Adipocyte (in vitro differentiated cells): ENCODE data around the gene TRIM14.
"Not testable (repeated sequence)": the region's sequence is repeated elsewhere in the genome, so short reads cannot be mapped to it uniquely, and the experiment has no call there.

Experiments used
- DNase-seq: peaks from one replicate; pipeline ENCODE4 v3.0.0-alpha.2; 2015; ENCODE audit warnings: low read depth
- H3K27me3 ChIP-seq: replicated peaks from 2 replicates; pipeline ENCODE4 v1.7.0; 2013; ENCODE audit warnings: mild to moderate bottlenecking, low read length, moderate library complexity; ENCODE audit not compliant: control insufficient read depth, insufficient read depth
- H3K36me3 ChIP-seq: 2 replicates; pipeline ENCODE4 v1.7.0; 2013; ENCODE audit warnings: low read length, mild to moderate bottlenecking, moderate library complexity; ENCODE audit not compliant: control insufficient read depth, insufficient read depth, severe bottlenecking
- H3K4me1 ChIP-seq: 2 replicates; pipeline ENCODE4 v1.7.0; 2013; ENCODE audit warnings: mild to moderate bottlenecking, low read length, moderate library complexity; ENCODE audit not compliant: control insufficient read depth, insufficient read depth
- H3K4me3 ChIP-seq: 2 replicates; pipeline ENCODE4 v1.7.0; 2013; ENCODE audit warnings: mild to moderate bottlenecking, low read length, moderate library complexity
- H3K9ac ChIP-seq: 2 replicates; pipeline ENCODE4 v1.7.0; 2013; ENCODE audit warnings: mild to moderate bottlenecking, low read length, moderate library complexity
- H3K9me3 ChIP-seq: 2 replicates; pipeline ENCODE4 v1.7.0; 2013; ENCODE audit warnings: mild to moderate bottlenecking, low read length, moderate library complexity; ENCODE audit not compliant: control insufficient read depth

TRIM14 gene

DNA sequence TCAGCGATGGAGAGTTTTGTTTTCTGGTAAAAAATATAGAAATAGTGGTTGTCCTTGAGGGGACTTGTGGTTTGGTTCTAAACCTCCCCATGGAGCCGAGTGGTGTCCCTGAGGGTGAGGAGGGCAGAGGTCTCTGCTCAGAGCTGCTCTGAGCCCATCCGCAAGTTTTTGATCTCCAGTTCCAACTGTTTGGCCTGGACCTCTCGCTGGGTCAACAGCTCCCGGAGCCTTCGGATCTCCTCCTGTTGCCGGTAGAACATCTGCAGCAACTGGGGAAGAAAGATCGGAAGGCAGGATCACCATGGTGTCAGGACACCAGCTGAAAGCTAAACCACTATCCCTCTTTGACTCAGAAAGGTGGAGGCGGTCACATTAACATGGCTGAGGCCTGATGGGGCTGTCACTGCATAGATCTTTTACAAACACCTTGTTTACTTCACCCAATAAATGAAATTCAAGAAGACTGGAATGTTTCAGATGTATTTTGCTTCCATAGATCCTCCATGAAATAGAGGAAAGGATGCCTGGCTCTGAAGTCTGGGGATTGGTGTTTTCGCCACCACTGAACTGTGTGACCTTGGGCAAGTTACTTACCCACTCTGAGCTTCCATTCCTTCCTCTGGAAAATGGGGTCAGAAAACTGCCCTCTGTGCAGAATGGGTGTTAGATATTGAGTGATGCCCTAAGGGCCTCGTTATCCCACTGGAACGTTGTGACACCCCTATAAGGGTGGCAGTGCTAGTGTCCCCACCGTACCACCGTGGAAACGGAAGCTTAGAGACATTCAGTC, 5.8 kb upstream of the TRIM14 start:
- peaks cover 14% of the 10 kb centered on the region for H3K27me3 ChIP-seq
- H3K9ac ChIP-seq: no peak overlapping the region
- no peaks in the 10 kb centered on the region for H3K9me3 ChIP-seq
- no peaks in the 10 kb centered on the region for H3K4me1 ChIP-seq
- no peak overlapping the region for H3K4me3 ChIP-seq
- no peak for DNase-seq
- no peaks in the 10 kb centered on the region for H3K36me3 ChIP-seq

DNA sequence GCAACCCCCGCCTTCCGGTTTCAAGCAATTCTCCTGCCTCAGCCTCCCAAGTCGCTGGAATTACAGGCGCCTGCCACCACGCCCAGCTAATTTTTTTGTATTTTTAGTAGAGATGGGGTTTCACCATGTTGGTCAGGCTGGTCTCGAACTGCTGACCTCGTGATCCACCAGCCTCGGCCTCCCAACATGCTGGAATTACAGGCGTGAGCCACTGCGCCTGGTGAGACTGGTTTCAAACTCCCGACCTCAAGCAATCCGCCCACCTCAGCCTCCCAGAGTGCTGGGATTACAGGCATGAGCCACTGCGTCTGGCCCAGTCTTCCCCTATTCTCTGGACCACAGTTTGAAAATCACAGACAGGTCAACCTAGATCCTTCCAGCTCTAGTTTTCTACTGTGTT, 5.1 kb upstream of the TRIM14 start:
- H3K36me3 ChIP-seq, H3K9ac ChIP-seq, H3K4me3 ChIP-seq, H3K27me3 ChIP-seq, H3K4me1 ChIP-seq, H3K9me3 ChIP-seq, DNase-seq: not testable (repeated sequence)

DNA sequence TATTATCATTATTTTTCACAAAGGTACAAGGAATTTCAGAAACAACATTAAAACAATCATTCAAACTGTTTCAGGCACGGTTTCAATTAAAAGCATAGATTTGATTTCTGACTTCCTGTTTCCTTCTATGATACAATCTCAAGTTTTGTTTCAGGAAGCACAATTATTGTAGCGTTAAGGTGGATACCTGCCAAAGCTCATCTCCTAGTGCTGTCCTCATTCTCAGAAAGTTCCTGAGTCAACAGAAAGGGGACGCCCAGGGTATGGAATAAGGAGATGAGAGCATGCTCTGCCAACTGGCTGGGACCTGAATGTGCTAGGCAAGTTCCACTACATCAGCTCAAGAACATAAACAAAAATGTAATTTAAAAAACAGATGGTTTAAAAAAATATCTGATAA, 2.0 kb upstream of the TRIM14 start:
- no peak for DNase-seq
- Histone ChIP-seq H3K27me3 (peaks cover 9% of the 10 kb centered on the region), H3K4me3 (no peak overlapping the region), H3K36me3 (no peaks in the 10 kb centered on the region), H3K4me1 (no peaks in the 10 kb centered on the region), H3K9me3 (no peaks in the 10 kb centered on the region), H3K9ac (no peak overlapping the region)

DNA sequence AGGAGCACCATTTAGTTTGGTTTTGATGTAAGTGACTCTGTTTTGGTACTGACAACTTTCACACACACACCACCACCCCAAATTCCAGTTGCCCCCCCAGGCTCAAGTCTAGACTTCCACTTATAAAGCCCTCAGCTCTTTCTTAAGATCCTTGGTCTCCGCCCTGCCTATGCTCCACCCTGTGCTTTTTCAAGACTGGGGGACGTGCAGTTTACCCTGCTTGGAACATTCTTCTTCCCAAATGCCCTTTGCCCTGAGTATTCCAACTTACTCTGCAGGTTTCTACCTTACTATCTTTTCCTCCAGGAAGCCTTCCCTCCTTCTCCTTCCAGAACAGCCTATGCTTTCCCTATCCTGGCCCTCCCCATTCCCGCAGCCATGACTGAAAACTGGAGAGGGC, 1.5 kb upstream of the TRIM14 start:
- Histone ChIP-seq H3K9ac (no peak overlapping the region), H3K9me3 (no peaks in the 10 kb centered on the region), H3K27me3 (peaks cover 9% of the 10 kb centered on the region), H3K36me3 (no peaks in the 10 kb centered on the region), H3K4me3 (no peak overlapping the region), H3K4me1 (no peaks in the 10 kb centered on the region)
- no peak for DNase-seq

DNA sequence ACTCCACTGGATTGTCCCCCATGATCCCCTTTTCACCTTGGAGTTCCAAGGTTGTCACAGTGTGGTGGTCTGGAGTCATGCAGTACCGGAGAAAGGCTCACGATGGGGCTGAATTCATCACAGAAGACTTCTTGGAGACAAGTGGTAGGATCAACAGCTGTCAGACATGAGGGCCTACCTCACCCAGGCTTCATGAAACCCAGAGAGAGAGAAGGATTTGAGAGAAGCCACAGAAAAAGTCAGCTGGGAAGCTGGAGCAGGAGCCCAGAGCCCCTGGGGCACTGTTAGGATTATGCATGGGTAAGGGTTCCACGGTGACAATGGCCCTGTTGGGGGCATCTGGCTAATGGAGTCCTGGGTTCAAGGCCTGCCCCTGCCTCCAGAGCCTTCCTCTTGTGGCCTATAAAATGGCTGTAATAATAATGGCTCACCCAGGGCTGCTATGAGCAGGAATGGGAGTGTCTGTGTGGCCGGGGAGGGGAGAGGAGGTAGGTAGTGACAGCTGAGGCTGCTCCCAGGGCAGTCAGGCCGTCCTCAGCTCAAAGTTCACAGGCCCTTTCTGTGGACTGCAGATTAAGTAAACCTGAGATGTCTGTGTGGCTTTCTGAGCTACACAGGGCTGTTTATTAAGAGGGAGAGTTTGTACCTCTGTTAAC, 910 bp downstream of the TRIM14 start:
- Histone ChIP-seq H3K27me3 (peaks cover 9% of the 10 kb centered on the region), H3K9me3 (no peaks in the 10 kb centered on the region), H3K36me3 (no peaks in the 10 kb centered on the region), H3K4me1 (no peaks in the 10 kb centered on the region), H3K9ac (no peak overlapping the region), H3K4me3 (no peak overlapping the region)
- no peak for DNase-seq

DNA sequence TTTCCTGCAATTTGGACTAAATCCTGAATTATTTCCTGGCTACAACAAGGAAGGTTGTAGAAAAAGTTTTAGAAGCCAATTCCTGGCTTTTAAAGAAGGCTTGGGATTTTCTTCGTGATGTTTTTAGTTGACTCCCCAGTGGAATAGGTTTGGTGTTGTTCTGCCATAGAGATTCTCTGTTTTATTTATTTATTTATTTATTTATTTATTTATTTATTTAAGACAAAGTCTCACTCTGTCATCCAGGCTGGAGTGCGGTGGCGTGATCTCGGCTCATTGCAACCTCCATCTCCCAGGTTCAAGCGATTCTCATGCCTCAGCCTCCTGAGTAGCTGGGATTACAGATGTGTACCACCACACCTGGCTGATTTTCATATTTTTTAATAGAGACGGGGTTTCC, 1.9 kb downstream of the TRIM14 start:
- H3K4me1 ChIP-seq, H3K9ac ChIP-seq, H3K27me3 ChIP-seq, H3K4me3 ChIP-seq, H3K36me3 ChIP-seq, H3K9me3 ChIP-seq, DNase-seq: not testable (repeated sequence)

DNA sequence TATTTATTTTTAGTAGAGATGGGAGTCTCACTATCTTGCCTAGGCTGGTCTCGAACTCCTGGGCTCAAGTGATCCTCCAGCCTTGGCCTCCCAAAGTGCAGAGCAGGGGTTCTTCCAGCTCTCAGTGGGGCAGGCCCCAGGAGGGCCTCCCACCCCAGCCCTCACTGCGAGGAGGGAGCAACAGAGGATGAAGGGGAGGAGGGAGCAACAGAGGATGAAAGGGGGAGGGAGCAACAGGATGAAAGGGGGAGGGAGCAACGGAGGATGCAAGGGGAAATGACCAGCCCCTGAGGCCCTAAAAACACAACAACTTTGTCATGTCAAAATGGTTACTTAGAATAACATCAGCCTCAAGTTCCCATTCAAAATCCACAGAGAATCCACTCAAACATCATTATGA, 10.0 kb downstream of the TRIM14 start:
- Histone ChIP-seq H3K4me1 (peaks cover 6% of the 10 kb centered on the region), H3K27me3 (no peaks in the 10 kb centered on the region), H3K9me3 (no peaks in the 10 kb centered on the region), H3K36me3 (no peaks in the 10 kb centered on the region), H3K4me3 (no peak overlapping the region), H3K9ac (no peak overlapping the region)
- DNase-seq: no peak

DNA sequence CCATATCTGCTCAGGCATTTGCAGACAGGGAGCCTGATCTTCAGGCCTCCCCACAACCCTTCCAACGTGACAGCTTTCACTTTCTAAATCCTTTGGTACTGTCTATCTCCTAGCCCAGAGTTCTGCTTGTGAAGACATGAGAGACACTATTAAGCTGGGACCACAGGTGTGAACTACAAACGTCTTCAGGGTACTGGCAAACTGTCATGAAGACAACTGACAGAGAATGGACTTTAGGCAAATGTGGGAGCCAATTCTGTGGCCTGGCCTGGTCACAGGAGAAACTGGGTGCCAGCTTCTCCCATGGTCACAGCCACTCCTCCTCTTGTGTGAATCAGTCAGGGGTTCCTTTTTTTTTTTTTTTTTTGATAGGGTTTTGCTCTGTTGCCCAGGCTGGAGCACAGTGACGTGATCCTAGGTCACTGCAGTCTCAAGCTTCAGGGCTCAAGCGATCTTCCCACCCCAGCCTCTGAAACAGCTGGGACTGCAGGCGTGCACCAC, 10.4 kb downstream of the TRIM14 start:
- peaks cover 6% of the 10 kb centered on the region for H3K4me1 ChIP-seq
- no peaks in the 10 kb centered on the region for H3K27me3 ChIP-seq
- DNase-seq: no peak
- no peak overlapping the region for H3K9ac ChIP-seq
- H3K36me3 ChIP-seq: no peaks in the 10 kb centered on the region
- no peak overlapping the region for H3K4me3 ChIP-seq
- H3K9me3 ChIP-seq: no peaks in the 10 kb centered on the region

DNA sequence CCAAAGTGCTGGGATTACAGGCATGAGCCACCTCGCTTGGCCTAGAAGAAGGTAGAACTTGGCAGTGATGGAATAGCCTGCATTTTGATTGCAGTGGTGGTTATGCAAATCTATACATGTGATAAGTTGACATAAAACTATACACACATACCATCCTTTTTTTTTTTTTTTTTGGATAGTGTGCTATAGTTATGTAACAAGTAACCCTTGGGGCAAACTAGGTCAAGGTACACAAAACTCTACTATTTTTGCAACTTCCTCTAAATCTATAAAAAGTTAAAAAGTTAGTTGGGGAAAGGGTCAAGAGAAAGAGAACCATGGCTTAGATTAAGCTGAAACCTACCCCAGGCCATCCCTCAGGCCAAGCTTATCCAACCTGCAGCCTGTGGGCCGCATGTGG, 11.1 kb downstream of the TRIM14 start:
- H3K9ac ChIP-seq: no peak overlapping the region
- DNase-seq: no peak

DNA sequence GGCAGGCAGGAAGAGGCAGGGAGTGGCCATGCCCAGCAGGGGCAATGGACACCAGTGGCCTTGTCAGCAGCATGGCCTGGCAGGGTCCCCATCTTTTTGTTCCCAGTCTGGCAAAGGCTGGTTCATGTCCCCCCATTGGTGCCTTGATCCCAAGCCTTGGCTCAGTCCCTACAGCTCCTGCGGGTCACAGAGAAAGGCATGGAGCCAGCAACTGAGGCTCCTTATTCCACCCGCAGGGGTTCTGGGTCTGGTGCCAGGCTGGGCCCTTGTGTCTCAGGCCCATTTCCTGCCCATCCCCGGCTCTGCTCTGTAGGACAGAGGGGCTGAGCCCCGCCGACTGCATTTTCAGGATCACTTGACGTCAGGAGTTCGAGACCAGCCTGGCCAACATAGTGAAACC, 14.0 kb downstream of the TRIM14 start:
- no peak overlapping the region for H3K4me3 ChIP-seq
- H3K4me1 ChIP-seq: peaks cover 6% of the 10 kb centered on the region
- no peaks in the 10 kb centered on the region for H3K27me3 ChIP-seq
- H3K9ac ChIP-seq: no peak overlapping the region
- no peaks in the 10 kb centered on the region for H3K36me3 ChIP-seq
- no peak for DNase-seq
- no peaks in the 10 kb centered on the region for H3K9me3 ChIP-seq

More for the DNA sequence above, 11.1 kb downstream of the TRIM14 start:
- H3K36me3 ChIP-seq: no peaks in the 10 kb centered on the region
- H3K4me1 ChIP-seq: peaks cover 6% of the 10 kb centered on the region
- no peak overlapping the region for H3K4me3 ChIP-seq
- H3K9me3 ChIP-seq: no peaks in the 10 kb centered on the region
- no peaks in the 10 kb centered on the region for H3K27me3 ChIP-seq

DNA sequence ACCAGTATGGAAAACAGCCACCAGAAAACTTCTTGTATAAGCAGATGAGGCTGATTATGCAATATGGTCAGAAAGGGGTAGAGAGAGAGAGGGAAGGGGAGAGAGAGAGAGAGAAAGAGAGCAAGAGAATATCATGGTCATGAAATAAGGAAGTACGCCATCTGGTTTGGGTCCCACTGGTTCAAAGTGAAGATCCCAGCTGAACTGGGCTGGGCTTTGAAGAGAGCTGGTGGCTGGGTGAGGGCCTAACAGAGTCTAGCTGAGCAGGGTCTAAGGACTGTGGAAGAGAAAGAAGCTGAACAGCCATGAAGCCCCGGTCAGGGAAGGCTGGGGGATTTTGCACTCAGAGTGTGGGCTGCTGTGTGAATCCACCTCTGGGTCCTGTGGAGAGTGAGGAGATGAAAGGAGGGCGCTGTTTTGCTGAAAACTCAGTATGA, 14.6 kb downstream of the TRIM14 start:
- Histone ChIP-seq H3K4me1 (peaks cover 6% of the 10 kb centered on the region), H3K9ac (no peak overlapping the region), H3K27me3 (no peaks in the 10 kb centered on the region), H3K9me3 (no peaks in the 10 kb centered on the region), H3K36me3 (no peaks in the 10 kb centered on the region), H3K4me3 (no peak overlapping the region)
- DNase-seq: no peak
